Measurements from ENCODE around the gene TOR1AIP2. TPM values are rescaled to one million over a fixed set of nuclear protein-coding genes. Genes with fewer than 3 reads are reported as not detected.
A peak's percentile ranks its signal among the peaks of the same experiment; 100 is the strongest.

The TOR1AIP2 gene
- total and polyA plus RNA-seq, 2 of the 13 experiments (the other 11 are each of a cell fraction or from before 2014, with no cell fraction given) = 35.2 to 65.8 TPM

DNA sequence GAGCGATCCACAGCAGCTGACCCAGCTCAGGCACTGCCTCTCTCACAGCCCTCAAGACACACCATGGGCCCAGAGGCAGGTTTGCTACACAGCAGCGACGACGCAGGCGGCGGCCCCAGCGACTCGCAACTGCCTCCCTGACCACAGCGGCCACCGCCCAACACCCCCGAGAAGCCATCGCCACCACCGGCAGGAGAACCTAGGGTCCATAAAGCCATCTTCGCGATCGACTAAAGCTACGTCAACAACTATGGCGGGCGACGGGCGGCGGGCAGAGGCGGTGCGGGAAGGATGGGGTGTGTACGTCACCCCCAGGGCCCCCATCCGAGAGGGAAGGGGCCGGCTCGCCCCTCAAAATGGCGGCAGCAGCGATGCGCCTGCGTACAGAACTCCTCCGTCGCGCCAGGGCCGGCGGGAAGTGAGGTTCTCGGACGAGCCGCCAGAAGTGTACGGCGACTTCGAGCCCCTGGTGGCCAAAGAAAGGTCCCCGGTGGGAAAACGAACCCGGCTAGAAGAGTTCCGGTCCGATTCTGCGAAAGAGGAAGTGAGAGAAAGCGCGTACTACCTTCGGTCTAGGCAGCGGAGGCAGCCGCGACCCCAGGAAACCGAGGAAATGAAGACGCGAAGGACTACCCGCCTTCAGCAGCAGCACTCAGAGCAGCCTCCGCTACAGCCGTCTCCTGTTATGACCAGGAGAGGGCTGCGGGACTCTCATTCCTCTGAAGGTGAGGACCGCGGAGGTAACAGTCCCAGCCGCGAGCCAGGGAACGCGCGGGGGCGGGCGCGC lies 4.8 kb upstream of the TOR1AIP2 start, which contains the start of gene TOR1AIP1 (continued):
- TF ChIP-seq, protein P1, sequence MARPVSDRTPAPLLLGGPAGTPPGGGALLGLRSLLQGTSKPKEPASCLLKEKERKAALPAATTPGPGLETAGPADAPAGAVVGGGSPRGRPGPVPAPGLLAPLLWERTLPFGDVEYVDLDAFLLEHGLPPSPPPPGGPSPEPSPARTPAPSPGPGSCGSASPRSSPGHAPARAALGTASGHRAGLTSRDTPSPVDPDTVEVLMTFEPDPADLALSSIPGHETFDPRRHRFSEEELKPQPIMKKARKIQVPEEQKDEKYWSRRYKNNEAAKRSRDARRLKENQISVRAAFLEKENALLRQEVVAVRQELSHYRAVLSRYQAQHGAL (CRISPR knock-in tag; IDR thresholded peaks at IDR 0.05; ENCODE audit: not compliant biosample characterization) = peak; percentile 16
- peak; percentile 46 for TF ChIP-seq ZNF121 (CRISPR knock-in tag; IDR thresholded peaks at IDR 0.05)
- TF ChIP-seq, protein P2, sequence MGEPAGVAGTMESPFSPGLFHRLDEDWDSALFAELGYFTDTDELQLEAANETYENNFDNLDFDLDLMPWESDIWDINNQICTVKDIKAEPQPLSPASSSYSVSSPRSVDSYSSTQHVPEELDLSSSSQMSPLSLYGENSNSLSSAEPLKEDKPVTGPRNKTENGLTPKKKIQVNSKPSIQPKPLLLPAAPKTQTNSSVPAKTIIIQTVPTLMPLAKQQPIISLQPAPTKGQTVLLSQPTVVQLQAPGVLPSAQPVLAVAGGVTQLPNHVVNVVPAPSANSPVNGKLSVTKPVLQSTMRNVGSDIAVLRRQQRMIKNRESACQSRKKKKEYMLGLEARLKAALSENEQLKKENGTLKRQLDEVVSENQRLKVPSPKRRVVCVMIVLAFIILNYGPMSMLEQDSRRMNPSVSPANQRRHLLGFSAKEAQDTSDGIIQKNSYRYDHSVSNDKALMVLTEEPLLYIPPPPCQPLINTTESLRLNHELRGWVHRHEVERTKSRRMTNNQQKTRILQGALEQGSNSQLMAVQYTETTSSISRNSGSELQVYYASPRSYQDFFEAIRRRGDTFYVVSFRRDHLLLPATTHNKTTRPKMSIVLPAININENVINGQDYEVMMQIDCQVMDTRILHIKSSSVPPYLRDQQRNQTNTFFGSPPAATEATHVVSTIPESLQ (CRISPR knock-in tag; conservative IDR thresholded peaks at IDR 0.05) = no peak
- peak; percentile 9 for TF ChIP-seq GTF2F1 (IDR thresholded peaks at IDR 0.05; ENCODE audit: low read length)
- TF ChIP-seq, protein P3, sequence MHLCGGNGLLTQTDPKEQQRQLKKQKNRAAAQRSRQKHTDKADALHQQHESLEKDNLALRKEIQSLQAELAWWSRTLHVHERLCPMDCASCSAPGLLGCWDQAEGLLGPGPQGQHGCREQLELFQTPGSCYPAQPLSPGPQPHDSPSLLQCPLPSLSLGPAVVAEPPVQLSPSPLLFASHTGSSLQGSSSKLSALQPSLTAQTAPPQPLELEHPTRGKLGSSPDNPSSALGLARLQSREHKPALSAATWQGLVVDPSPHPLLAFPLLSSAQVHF (CRISPR knock-in tag; IDR thresholded peaks at IDR 0.05) = no peak
- TF ChIP-seq ZNF891 (CRISPR knock-in tag; IDR thresholded peaks at IDR 0.05) = peak; percentile 90
- no peak for TF ChIP-seq HMGA1 (CRISPR knock-in tag; conservative IDR thresholded peaks at IDR 0.05)
- no peak; the same call in 1 of the 2 replicates for TF ChIP-seq KLF9 (CRISPR knock-in tag; IDR thresholded peaks at IDR 0.05; ENCODE audit: low read depth)
- TF ChIP-seq ZNF572 (CRISPR knock-in tag; IDR thresholded peaks at IDR 0.05) = no peak; the same call in 1 of the 2 replicates
- peak; percentile 95 for TF ChIP-seq KDM4B (CRISPR knock-in tag; IDR thresholded peaks at IDR 0.05)
- TF ChIP-seq ZNF749 (CRISPR knock-in tag; IDR thresholded peaks at IDR 0.05; ENCODE audit: borderline replicate concordance) = no peak; the same call in 1 of the 2 replicates
- TF ChIP-seq, protein P4, sequence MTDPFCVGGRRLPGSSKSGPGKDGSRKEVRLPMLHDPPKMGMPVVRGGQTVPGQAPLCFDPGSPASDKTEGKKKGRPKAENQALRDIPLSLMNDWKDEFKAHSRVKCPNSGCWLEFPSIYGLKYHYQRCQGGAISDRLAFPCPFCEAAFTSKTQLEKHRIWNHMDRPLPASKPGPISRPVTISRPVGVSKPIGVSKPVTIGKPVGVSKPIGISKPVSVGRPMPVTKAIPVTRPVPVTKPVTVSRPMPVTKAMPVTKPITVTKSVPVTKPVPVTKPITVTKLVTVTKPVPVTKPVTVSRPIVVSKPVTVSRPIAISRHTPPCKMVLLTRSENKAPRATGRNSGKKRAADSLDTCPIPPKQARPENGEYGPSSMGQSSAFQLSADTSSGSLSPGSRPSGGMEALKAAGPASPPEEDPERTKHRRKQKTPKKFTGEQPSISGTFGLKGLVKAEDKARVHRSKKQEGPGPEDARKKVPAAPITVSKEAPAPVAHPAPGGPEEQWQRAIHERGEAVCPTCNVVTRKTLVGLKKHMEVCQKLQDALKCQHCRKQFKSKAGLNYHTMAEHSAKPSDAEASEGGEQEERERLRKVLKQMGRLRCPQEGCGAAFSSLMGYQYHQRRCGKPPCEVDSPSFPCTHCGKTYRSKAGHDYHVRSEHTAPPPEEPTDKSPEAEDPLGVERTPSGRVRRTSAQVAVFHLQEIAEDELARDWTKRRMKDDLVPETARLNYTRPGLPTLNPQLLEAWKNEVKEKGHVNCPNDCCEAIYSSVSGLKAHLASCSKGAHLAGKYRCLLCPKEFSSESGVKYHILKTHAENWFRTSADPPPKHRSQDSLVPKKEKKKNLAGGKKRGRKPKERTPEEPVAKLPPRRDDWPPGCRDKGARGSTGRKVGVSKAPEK (CRISPR knock-in tag; IDR thresholded peaks at IDR 0.05; ENCODE audit: borderline replicate concordance) = no peak
- no peak for TF ChIP-seq ZNF446 (CRISPR knock-in tag; IDR thresholded peaks at IDR 0.05)
- peak; percentile 76; the same call in 1 of the 2 replicates for TF ChIP-seq FOXJ3 (CRISPR knock-in tag; IDR thresholded peaks at IDR 0.05; ENCODE audit: borderline replicate concordance)
- peak; percentile 59; the same call in 1 of the 2 replicates for TF ChIP-seq ZNF235 (CRISPR knock-in tag; IDR thresholded peaks at IDR 0.05; ENCODE audit: borderline replicate concordance)
- no peak for TF ChIP-seq NR2F1 (CRISPR knock-in tag; IDR thresholded peaks at IDR 0.05)
- TF ChIP-seq HNF4A (CRISPR knock-in tag; IDR thresholded peaks at IDR 0.05) = no peak
- TF ChIP-seq, protein P5, sequence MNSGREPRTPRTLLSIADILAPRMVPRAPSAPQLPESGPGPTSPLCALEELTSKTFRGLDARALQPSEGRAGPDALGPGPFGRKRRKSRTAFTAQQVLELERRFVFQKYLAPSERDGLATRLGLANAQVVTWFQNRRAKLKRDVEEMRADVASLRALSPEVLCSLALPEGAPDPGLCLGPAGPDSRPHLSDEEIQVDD (CRISPR knock-in tag; IDR thresholded peaks at IDR 0.05; ENCODE audit: borderline replicate concordance) = peak; percentile 73; the same call in 1 of the 2 replicates
- TF ChIP-seq SUZ12 (IDR thresholded peaks at IDR 0.05; ENCODE audit: low read depth, low read length) = peak; percentile 10; the same call in 1 of the 2 replicates
- TF ChIP-seq ZNF792 (CRISPR knock-in tag; IDR thresholded peaks at IDR 0.05) = 0 out of 2 replicates have a peak, but pooled peaks have one; percentile 74
- no peak for TF ChIP-seq NONO (IDR thresholded peaks at IDR 0.05)
- peak; percentile 99 for TF ChIP-seq NONO (CRISPR knock-in tag; conservative IDR thresholded peaks at IDR 0.05)
- peak; percentile 63; the same call in 1 of the 2 replicates for TF ChIP-seq ZBTB42 (CRISPR knock-in tag; IDR thresholded peaks at IDR 0.05)
- TF ChIP-seq POLR2G (IDR thresholded peaks at IDR 0.05; ENCODE audit: low read depth, low read length) = peak; percentile 79

Data from HepG2 (cell line).